HepG2 (cell line): ENCODE data around the gene SYTL2. TPM values are rescaled to one million over a fixed set of nuclear protein-coding genes. Genes with fewer than 3 reads are reported as not detected.

ENCODE experiments used
- ATAC-seq: fragments of 200-7000 bp; cut with Tn5 transposase; 3 replicates; pipeline ENCODE4 v1.9.1; 2020; ENCODE audit warnings: mild to moderate bottlenecking, moderate library complexity
- BruUV-seq: library from RNA; stranded (reverse); fragments of 400-500 nt; replicated peaks from 2 replicates; lab custom pipeline; 2021; lab: Mats Ljungman, UMichigan
- CTCF ChIA-PET: fragments of 300-600 bp; formaldehyde crosslinking; extraction: SDS; loops from one replicate; lab custom pipeline; 2021; ENCODE audit warnings: low total read pairs, inconsistent platforms, low intra/inter-chr PET ratio; lab: Yijun Ruan, JAX
- POLR2A ChIA-PET: fragments of 350-600 bp; sonication (Branson Sonifier 250); formaldehyde crosslinking; loops from one replicate; lab custom pipeline; 2020; ENCODE audit warnings: antibody characterized with exemption, inconsistent platforms; lab: Yijun Ruan, JAX
- DNase-seq: peaks from one replicate; pipeline ENCODE4 v3.0.0-alpha.2; 2015; ENCODE audit warnings: low spot score
- FAIRE-seq: peaks from 3 replicates; lab custom pipeline; 2011; peaks lifted over from hg19 to GRCh38; lab: Jason Lieb, UNC
- H2AFZ ChIP-seq: one replicate; pipeline ENCODE4 v1.6.1; 2011; ENCODE audit warnings: low read length, inconsistent platforms
- H3K27ac ChIP-seq: fragments of 300-600 bp; 3 replicates; pipeline ENCODE4 v1.8.0; 2011; ENCODE audit warnings: mixed run types, mild to moderate bottlenecking, mixed read lengths, low read length, inconsistent platforms; ENCODE audit not compliant: insufficient read depth; ENCODE audit errors: extremely low read length
- H3K27me3 ChIP-seq, 2 experiments: fragments of 200-600 bp in 1 of 2; 2 replicates in 1 of 2; 3 replicates in 1 of 2; pipeline versions ENCODE4 v1.6.0 to v1.8.0; 2011; ENCODE audit warnings: low read length in 2 of 2, mild to moderate bottlenecking in 2 of 2, moderate library complexity in 2 of 2, inconsistent platforms in 1 of 2; ENCODE audit not compliant: insufficient read depth in 2 of 2, control insufficient read depth in 1 of 2
- H3K36me3 ChIP-seq, 2 experiments: fragments of 200-600 bp in 1 of 2; replicated peaks in 1 of 2; 2 replicates in 1 of 2; 3 replicates in 1 of 2; pipeline versions ENCODE4 v1.5.1 to v1.8.0; 2011; ENCODE audit warnings: low read length in 2 of 2, inconsistent platforms in 1 of 2; ENCODE audit not compliant: insufficient read depth in 2 of 2, control insufficient read depth in 1 of 2
- H3K4me1 ChIP-seq: 2 replicates; pipeline ENCODE4 v1.5.1; 2012; ENCODE audit warnings: low read length, inconsistent platforms; ENCODE audit not compliant: insufficient read depth
- H3K4me2 ChIP-seq: 2 replicates; pipeline ENCODE4 v1.6.0; 2011; ENCODE audit warnings: low read depth, low read length, inconsistent platforms
- H3K4me3 ChIP-seq, 3 experiments: fragments of 200-600 bp in 1 of 3; sonication (generic), shearing (Covaris generic) in 1 of 3; replicated peaks in 1 of 3; 2 replicates each; pipeline ENCODE4 v1.5.1; 2011 to 2016; ENCODE audit warnings: low read length in 3 of 3, inconsistent platforms in 2 of 3, low read depth in 2 of 3, mild to moderate bottlenecking in 2 of 3, control low read depth in 1 of 3, mixed read lengths in 1 of 3; ENCODE audit not compliant: insufficient read depth in 1 of 3
- H3K79me2 ChIP-seq: one replicate; pipeline ENCODE4 v1.6.1; 2011; ENCODE audit warnings: low read length, inconsistent platforms; ENCODE audit not compliant: insufficient read depth
- H3K9ac ChIP-seq: 2 replicates; pipeline ENCODE4 v1.6.0; 2011; ENCODE audit warnings: mild to moderate bottlenecking, low read depth, low read length, inconsistent platforms; ENCODE audit not compliant: insufficient read depth
- H3K9me3 ChIP-seq: 2 replicates; pipeline ENCODE4 v1.5.1; 2012; ENCODE audit warnings: mild to moderate bottlenecking, low read length
- H4K20me1 ChIP-seq: 2 replicates; pipeline ENCODE4 v1.6.0; 2011; ENCODE audit warnings: inconsistent platforms, mild to moderate bottlenecking, low read length, moderate library complexity; ENCODE audit not compliant: insufficient read depth
- DNMT1 ChIP-seq: sonication (generic); formaldehyde crosslinking; IDR thresholded peaks from 2 replicates; pipeline ENCODE4 v1.5.1; 2020; ENCODE audit warnings: mild to moderate bottlenecking, missing genetic modification reagents
- FOXO1 ChIP-seq: sonication (generic); formaldehyde crosslinking; IDR thresholded peaks from 2 replicates; pipeline ENCODE4 v1.4.0; 2020; ENCODE audit warnings: missing genetic modification reagents
- GATAD2A ChIP-seq: IDR thresholded peaks from 2 replicates; pipeline ENCODE4 v1.6.1; 2016
- HDAC1 ChIP-seq: sonication (generic); formaldehyde crosslinking; IDR thresholded peaks from 2 replicates; pipeline ENCODE4 v1.5.1; 2020; ENCODE audit warnings: mild to moderate bottlenecking, missing genetic modification reagents
- NFIC ChIP-seq: IDR thresholded peaks from 2 replicates; pipeline ENCODE4 v1.6.1; 2012; ENCODE audit warnings: mild to moderate bottlenecking, low read length, inconsistent platforms
- SCMH1 ChIP-seq: sonication (generic); formaldehyde crosslinking; IDR thresholded peaks from 2 replicates; pipeline ENCODE4 v1.9.0; 2021; ENCODE audit warnings: missing genetic modification reagents, mild to moderate bottlenecking, borderline replicate concordance
- SIX4 ChIP-seq: sonication (generic); formaldehyde crosslinking; IDR thresholded peaks from 2 replicates; pipeline ENCODE4 v1.4.0; 2020; ENCODE audit warnings: missing genetic modification reagents
- SRSF4 ChIP-seq: fragments of 200-400 bp; formaldehyde crosslinking; IDR thresholded peaks from one replicate; pipeline ENCODE4 v1.6.1; 2018; ENCODE audit warnings: mild to moderate bottlenecking, low read depth, low read length, moderate library complexity; ENCODE audit not compliant: poor library complexity, severe bottlenecking
- ZNF207 ChIP-seq: fragments of 450-650 bp; IDR thresholded peaks from 2 replicates; pipeline ENCODE4 v1.6.1; 2016; ENCODE audit warnings: antibody characterized with exemption, borderline replicate concordance
- ZNF331 ChIP-seq: sonication (generic); formaldehyde crosslinking; IDR thresholded peaks from 2 replicates; pipeline ENCODE4 v1.4.0; 2020; ENCODE audit warnings: missing genetic modification reagents
- ZNF33B ChIP-seq: sonication (generic); formaldehyde crosslinking; IDR thresholded peaks from 2 replicates; pipeline ENCODE4 v1.5.1; 2020; ENCODE audit warnings: mild to moderate bottlenecking, missing genetic modification reagents
- ZNF562 ChIP-seq: sonication (generic); formaldehyde crosslinking; IDR thresholded peaks from 2 replicates; pipeline ENCODE4 v1.8.0; 2022; ENCODE audit warnings: missing genetic modification reagents, borderline replicate concordance
- ZNF619 ChIP-seq: sonication (generic); formaldehyde crosslinking; IDR thresholded peaks from 2 replicates; pipeline ENCODE4 v1.4.0; 2020; ENCODE audit warnings: mild to moderate bottlenecking, missing genetic modification reagents
- ZNF674 ChIP-seq: sonication (generic); formaldehyde crosslinking; IDR thresholded peaks from 2 replicates; pipeline ENCODE4 v1.5.0; 2020; ENCODE audit warnings: low read depth, mild to moderate bottlenecking, missing genetic modification reagents
- WGBS: methylation state at CpG from one replicate; pipeline ENCODE4 v1.1.6; 2017; ENCODE audit warnings: low lambda C conversion rate; 5-methylcytosine and 5-hydroxymethylcytosine counted together
- in situ Hi-C: cut with HindIII; loops from 2 replicates; pipeline ENCODE4 v1.10.0; 2017; ENCODE audit warnings: low pct_unique_long_range_greater_than_20kb; ENCODE audit not compliant: extremely low pct_ligation_motif_present
- intact Hi-C: fragments of 100-400 bp; cut with micrococcal nuclease; formaldehyde crosslinking; loops from one replicate; pipeline ENCODE4 v1.10.0; 2022; ENCODE audit not compliant: unreplicated experiment
- polyA plus RNA-seq, 8 experiments: library from polyadenylated mRNA; depleted of rRNA in 3 of 8; stranded (reverse) in 7 of 8; unstranded in 1 of 8; fragments of >200 nt; fragmentation: Illumina TruSeq in 4 of 8; extraction: Trizol in 4 of 8; gene quantifications; 2 replicates each; pipeline versions ENCODE4 v1.2.1 to v1.2.3, GENCODE V29; 2011 to 2016; ENCODE audit warnings: low read depth in 4 of 8, missing spikeins in 1 of 8, mixed read lengths in 1 of 8; ENCODE audit not compliant: insufficient read depth in 1 of 8
- total RNA-seq, 5 experiments: library from RNA; depleted of rRNA; stranded (reverse); fragments of >200 nt; fragmentation: Illumina TruSeq; extraction: Trizol; gene quantifications; 2 replicates each; pipeline ENCODE4 v1.2.3, GENCODE V29; 2016; ENCODE audit warnings: low read depth in 1 of 5
- TF ChIP-seq, protein P1 (sequence below): sonication (generic); formaldehyde crosslinking; IDR thresholded peaks from 2 replicates; pipeline ENCODE4; 2020; ENCODE audit warnings: missing genetic modification reagents, mild to moderate bottlenecking, borderline replicate concordance

Gene SYTL2
- total and polyA plus RNA-seq, 2 of the 13 experiments (the other 11 are each of a cell fraction or from before 2014, with no cell fraction given): 0.77 to 0.90 TPM

DNA sequence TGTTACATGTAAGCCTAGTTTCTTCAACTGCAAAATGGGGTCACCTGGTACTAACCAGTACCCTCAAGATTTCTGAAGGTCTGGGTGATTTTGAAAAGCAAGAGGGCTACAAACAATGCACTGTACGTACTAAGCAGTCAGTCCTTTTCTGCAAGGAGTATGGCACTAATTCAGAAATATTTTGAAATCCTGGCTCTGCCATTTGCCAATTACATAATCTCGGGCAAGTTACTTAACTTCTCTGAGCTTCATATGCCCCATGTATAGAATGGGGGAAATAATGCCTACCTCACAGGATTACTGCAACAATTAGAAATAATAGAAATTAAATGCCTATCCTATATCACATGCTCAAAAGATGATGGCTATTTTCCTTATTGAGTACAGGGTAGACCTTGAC lies 64.3 kb downstream of the SYTL2 start:
- DNase-seq (no peak), ATAC-seq (no peak), FAIRE-seq (no peak)
- Histone ChIP-seq H3K79me2 (no peaks in the 10 kb centered on the region), H4K20me1 (no peaks in the 10 kb centered on the region), H3K4me3 (no peak overlapping the region), H3K36me3 (no peaks in the 10 kb centered on the region), H3K27me3 (no peaks in the 10 kb centered on the region), H3K4me2 (no peak overlapping the region), H3K9ac (no peak overlapping the region), H2AFZ (no peak overlapping the region), H3K4me1 (no peaks in the 10 kb centered on the region), H3K27ac (no peak overlapping the region), H3K9me3 (no peaks in the 10 kb centered on the region)
- WGBS: 41% methylated on average over 2 of the region's 2 CpGs
- POLR2A ChIA-PET: no interaction called here
- BruUV-seq: no TSS peak
- TF ChIP-seq SCMH1 (CRISPR knock-in tag) (no peak), NFIC (no peak), ZNF33B (CRISPR knock-in tag) (no peak), ZNF207 (no peak), SIX4 (CRISPR knock-in tag) (no peak), GATAD2A (CRISPR knock-in tag) (no peak), DNMT1 (CRISPR knock-in tag) (no peak), SRSF4 (no peak), FOXO1 (CRISPR knock-in tag) (no peak), ZNF562 (CRISPR knock-in tag) (no peak), HDAC1 (CRISPR knock-in tag) (no peak), ZNF331 (CRISPR knock-in tag) (no peak), ZNF674 (no peak), ZNF619 (no peak)
- TF ChIP-seq, protein P1, sequence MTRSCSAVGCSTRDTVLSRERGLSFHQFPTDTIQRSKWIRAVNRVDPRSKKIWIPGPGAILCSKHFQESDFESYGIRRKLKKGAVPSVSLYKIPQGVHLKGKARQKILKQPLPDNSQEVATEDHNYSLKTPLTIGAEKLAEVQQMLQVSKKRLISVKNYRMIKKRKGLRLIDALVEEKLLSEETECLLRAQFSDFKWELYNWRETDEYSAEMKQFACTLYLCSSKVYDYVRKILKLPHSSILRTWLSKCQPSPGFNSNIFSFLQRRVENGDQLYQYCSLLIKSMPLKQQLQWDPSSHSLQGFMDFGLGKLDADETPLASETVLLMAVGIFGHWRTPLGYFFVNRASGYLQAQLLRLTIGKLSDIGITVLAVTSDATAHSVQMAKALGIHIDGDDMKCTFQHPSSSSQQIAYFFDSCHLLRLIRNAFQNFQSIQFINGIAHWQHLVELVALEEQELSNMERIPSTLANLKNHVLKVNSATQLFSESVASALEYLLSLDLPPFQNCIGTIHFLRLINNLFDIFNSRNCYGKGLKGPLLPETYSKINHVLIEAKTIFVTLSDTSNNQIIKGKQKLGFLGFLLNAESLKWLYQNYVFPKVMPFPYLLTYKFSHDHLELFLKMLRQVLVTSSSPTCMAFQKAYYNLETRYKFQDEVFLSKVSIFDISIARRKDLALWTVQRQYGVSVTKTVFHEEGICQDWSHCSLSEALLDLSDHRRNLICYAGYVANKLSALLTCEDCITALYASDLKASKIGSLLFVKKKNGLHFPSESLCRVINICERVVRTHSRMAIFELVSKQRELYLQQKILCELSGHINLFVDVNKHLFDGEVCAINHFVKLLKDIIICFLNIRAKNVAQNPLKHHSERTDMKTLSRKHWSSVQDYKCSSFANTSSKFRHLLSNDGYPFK (CRISPR knock-in tag): no peak
- intact Hi-C loops: no loop called here
- in situ Hi-C loops: no loop called here
- CTCF ChIA-PET: no interaction called here
